Measurements from ENCODE around the gene CTDSP1.

Gene CTDSP1

DNA sequence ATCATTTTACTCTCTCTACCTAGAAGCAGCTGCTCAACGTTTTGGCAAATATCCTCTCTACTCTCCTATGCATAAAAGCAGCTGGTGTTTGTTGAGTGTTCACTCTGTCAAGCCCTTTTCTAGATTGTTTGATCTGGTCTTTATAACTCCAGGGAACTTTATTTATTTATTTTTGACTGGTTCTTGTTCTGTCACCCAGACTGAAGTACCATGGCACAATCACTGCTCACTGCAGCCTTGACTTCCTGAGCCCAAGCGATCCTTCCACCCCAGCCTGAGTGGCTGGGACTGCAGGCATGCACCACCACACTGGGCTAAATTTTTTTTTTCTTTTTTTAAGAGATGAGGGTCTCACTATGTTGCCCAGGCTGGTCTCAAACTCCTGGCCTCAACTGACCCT is 30.3 kb upstream of the CTDSP1 start:
- TF ChIP-seq POLR2A (IDR thresholded peaks at IDR 0.05; ENCODE audit: low read length) (no peak), GATA1 (IDR thresholded peaks at IDR 0.05; ENCODE audit: low read depth, low read length) (no peak)
- no peak for DNase-seq

DNA sequence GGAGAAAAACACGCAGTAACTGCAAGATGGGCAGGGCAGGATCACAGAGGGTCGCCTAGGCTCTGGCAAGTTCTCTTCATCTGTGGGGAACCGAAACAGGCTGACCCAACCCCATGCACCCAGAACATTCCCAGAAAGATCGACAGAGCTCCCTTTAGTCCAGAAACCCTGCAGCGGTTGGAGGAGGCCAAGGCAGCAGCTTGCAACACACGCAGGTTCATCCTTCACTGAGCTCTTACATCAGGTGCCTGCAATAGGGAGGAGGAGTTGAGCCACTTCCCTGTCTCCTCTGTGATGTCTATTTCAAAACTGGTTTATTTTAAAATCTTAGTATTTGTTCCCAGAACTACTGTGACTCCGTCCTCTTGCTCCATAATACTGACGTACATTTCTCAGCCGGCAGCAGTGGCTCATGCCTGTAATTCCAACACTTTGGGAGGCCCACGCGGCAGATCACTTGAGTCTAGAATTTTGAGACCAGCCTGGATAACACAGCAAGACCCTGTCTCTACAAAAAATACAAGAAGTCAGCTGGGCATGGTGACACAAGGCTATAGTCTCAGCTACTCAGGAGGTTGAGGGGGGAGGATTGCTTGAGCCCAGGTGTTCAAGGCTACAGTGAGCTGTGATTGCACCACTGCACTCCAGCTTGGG is 29.1 kb upstream of the CTDSP1 start:
- TF ChIP-seq POLR2A (IDR thresholded peaks at IDR 0.05; ENCODE audit: low read length): no peak
- no peak for TF ChIP-seq GATA1 (IDR thresholded peaks at IDR 0.05; ENCODE audit: low read depth, low read length)
- DNase-seq: no peak

DNA sequence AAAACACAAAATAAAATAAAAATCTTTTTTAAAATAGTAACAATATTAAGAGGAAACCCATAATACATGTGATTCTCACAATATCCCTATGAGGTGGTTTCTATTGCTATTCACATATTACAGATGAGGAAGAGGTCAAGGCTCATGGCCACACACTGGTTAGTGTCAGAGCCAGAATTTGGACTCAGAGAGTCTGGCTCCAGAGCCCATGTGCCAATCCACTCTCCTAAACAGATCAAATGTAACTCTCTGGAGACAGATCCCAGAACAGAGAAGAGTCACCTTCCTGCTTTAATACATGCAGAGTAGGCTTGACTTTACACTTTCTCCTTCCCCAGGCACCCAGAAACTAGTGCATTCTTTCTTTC is 27.7 kb upstream of the CTDSP1 start:
- TF ChIP-seq GATA1 (IDR thresholded peaks at IDR 0.05; ENCODE audit: low read depth, low read length) (no peak), POLR2A (IDR thresholded peaks at IDR 0.05; ENCODE audit: low read length) (no peak)
- no peak for DNase-seq

DNA sequence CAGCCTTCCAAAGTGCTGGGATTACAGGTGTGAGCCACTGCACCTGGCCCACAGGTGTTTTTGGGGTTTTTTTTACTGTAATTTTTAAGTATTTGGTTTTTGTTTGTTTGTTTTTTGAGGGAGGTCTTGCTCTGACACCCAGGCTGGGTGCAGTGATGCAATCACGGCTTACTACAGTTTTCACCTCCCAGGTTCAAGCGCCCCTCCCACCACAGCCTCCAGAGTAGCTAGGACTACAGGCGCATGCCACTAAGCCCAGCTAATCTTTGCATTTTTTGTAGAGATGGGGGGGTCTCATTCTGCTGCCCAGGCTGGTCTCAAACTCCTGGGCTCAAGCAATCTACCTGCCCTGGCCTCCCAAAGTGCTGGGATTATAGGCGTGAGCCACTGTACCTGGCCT is 24.9 kb upstream of the CTDSP1 start:
- no peak for DNase-seq
- no peak for TF ChIP-seq POLR2A (IDR thresholded peaks at IDR 0.05; ENCODE audit: low read length)
- TF ChIP-seq GATA1 (IDR thresholded peaks at IDR 0.05; ENCODE audit: low read depth, low read length): no peak

DNA sequence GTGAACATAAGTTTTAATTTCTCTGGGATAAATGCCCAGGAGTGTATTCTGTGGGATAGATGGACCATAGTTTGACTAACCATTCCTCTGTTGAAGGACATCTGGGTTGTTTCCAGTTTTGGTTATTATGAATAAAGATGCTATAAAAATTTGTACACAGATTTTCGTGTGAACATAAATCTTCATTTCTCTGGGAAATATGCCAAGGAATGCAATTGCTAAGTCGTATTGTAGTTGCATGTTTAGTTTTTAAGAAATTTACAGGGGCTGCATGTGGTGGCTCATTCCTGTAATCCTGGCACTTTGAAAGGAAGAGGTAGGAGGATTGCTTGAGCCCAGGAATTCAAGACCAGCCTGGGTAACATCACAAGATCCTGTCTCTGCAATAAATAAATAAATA is 24.5 kb upstream of the CTDSP1 start:
- no peak for DNase-seq

DNA sequence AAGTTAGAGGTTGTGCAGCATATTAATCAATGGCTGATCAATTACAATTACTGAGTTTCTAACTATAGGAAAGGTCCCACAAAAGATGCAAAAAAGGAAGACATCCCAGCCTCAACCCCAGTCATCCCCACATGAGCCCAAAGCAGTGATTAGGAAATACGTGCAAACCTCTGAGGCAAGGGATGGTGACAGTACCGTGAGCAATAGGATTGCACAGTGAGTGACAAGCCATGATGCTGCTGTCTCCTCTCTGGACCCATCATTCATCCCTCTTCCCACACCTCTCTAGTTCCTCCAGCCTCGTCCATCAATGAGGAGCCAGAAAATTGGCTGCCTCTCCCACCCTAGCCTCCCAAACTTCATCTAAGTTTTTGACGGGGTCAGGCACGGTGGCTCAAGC is 21.6 kb upstream of the CTDSP1 start:
- TF ChIP-seq POLR2A (IDR thresholded peaks at IDR 0.05; ENCODE audit: low read length): no peak
- no peak for TF ChIP-seq GATA1 (IDR thresholded peaks at IDR 0.05; ENCODE audit: low read depth, low read length)
- DNase-seq: no peak

More for the DNA sequence above, 24.5 kb upstream of the CTDSP1 start:
- TF ChIP-seq GATA1 (IDR thresholded peaks at IDR 0.05; ENCODE audit: low read depth, low read length) (no peak), POLR2A (IDR thresholded peaks at IDR 0.05; ENCODE audit: low read length) (no peak)

DNA sequence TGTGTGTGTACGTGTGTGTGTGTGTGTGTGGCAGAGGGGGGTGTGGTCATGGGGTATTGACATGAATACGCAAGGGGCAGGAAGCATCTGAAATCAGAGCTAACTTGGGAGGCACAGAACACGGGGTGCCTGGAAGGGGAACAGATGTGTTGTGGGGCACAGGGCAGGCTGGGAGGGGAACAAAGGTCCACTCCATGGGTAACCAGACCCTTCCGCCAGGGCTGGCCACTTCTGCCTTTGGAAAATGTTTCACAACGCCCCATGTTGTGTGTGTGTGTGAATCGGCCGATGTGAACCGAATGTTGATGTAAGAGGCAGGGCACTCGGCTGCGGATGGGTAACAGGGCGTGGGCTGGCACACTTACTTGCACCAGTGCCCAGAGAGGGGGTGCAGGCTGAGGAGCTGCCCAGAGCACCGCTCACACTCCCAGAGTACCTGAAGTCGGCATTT is 17.7 kb upstream of the CTDSP1 start, which contains the start of gene SLC11A1:
SLC11A1 (plus strand) TSS at position 358 of the 451 bp plus-strand sequence. CDS start 96 bp downstream, outside the sequence.
- TF ChIP-seq POLR2A (IDR thresholded peaks at IDR 0.05; ENCODE audit: low read length) (no peak), GATA1 (IDR thresholded peaks at IDR 0.05; ENCODE audit: low read depth, low read length) (no peak)

DNA sequence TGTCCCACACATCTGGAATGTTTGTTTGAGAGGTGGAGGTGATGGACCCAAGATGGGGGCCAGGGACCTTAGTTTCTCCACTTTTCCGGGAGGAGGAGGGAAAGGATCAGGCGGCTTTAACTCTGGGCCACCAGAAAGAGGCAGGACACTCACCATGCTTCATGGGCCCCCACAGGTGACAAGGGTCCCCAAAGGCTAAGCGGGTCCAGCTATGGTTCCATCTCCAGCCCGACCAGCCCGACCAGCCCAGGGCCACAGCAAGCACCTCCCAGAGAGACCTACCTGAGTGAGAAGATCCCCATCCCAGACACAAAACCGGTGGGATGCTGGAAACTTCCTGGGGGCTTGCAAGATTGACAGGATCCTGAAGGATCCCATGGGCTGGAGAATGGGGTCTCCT is 16.9 kb upstream of the CTDSP1 start:
- TF ChIP-seq POLR2A (IDR thresholded peaks at IDR 0.05; ENCODE audit: low read length) (no peak), GATA1 (IDR thresholded peaks at IDR 0.05; ENCODE audit: low read depth, low read length) (no peak)
- DNase-seq: no peak

More for the DNA sequence above, 17.7 kb upstream of the CTDSP1 start, which contains the start of gene SLC11A1:
- no peak for DNase-seq

DNA sequence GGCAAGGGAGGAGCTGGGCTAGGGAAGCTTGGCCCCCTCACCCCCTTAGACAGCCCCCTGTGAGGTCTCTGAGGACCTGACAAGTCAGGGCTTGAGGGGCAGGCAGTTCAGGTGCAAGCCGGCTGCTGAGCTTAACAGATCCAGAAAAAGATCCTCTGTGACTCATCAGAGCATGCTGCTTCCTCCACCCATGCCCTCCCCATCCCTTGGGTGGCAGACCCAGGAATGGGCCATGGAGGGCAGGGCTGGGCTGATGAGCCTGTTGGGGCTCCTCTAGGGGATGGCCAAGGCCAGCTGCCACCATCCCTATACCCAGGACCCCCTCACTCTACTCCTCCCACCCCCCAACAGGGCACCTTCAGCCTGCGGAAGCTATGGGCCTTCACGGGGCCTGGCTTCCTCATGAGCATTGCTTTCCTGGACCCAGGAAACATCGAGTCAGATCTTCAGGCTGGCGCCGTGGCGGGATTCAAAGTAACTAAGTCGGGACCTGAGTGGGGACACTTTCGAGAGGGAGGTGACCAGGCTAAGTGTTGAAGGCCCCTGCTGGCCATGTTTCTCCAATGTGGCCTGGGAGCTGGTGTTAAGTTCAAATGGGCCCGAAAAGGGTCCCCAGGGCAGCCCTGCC is 15.7 kb upstream of the CTDSP1 start:
- TF ChIP-seq GATA1 (IDR thresholded peaks at IDR 0.05; ENCODE audit: low read depth, low read length) (no peak), POLR2A (IDR thresholded peaks at IDR 0.05; ENCODE audit: low read length) (no peak)
- no peak for DNase-seq

DNA sequence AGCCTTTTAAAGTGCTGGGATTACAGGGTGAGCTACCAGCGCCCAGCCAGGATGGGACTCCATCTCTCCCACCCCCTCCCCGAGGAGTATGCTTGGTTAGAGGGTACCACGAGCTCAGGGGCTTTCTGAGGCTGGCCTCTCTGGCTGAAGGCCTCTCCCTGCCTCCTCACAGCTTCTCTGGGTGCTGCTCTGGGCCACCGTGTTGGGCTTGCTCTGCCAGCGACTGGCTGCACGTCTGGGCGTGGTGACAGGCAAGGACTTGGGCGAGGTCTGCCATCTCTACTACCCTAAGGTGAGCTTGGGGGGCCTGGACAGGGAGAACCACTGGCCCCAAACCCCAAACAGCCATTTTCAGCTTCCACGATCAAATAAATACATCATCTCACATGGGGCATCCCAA is 14.7 kb upstream of the CTDSP1 start:
- DNase-seq: no peak
- TF ChIP-seq POLR2A (IDR thresholded peaks at IDR 0.05; ENCODE audit: low read length) (no peak), GATA1 (IDR thresholded peaks at IDR 0.05; ENCODE audit: low read depth, low read length) (no peak)

DNA sequence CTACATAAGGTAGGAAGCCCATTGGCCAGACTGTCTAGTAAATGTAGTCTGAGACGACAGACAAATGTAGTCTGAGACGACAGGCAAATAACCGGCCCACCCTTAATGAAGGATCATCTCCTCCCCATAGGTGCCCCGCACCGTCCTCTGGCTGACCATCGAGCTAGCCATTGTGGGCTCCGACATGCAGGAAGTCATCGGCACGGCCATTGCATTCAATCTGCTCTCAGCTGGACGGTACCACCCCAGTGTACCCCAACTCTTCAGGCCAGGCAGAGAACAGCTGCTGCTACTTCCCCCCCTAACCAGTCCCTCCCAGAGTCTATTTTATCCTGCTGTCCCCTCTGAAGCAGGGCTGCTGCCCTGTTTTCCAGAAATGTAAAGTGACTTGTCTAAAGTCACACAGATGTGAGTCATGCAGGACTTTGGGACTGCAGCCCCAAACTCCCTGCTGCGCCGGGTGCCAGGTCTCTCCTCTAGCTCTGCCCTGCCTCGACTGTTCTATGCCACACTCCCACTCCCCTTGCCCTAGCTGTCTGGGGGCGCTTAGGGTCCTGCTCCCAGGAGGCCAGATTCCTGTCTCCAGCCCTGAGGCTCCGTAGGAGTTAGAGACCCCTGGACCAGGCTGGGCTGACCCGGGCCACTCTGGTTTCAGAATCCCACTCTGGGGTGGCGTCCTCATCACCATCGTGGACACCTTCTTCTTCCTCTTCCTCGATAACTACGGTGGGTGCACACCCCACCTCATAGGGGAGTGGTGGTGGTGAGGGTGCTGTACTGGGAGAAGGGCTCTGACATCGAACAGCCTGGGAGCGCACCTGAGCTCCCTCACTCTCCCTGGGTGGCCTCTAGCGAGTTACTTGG is 12.9 kb upstream of the CTDSP1 start:
- TF ChIP-seq POLR2A (IDR thresholded peaks at IDR 0.05; ENCODE audit: low read length) (no peak), GATA1 (IDR thresholded peaks at IDR 0.05; ENCODE audit: low read depth, low read length) (no peak)
- DNase-seq: no peak

DNA sequence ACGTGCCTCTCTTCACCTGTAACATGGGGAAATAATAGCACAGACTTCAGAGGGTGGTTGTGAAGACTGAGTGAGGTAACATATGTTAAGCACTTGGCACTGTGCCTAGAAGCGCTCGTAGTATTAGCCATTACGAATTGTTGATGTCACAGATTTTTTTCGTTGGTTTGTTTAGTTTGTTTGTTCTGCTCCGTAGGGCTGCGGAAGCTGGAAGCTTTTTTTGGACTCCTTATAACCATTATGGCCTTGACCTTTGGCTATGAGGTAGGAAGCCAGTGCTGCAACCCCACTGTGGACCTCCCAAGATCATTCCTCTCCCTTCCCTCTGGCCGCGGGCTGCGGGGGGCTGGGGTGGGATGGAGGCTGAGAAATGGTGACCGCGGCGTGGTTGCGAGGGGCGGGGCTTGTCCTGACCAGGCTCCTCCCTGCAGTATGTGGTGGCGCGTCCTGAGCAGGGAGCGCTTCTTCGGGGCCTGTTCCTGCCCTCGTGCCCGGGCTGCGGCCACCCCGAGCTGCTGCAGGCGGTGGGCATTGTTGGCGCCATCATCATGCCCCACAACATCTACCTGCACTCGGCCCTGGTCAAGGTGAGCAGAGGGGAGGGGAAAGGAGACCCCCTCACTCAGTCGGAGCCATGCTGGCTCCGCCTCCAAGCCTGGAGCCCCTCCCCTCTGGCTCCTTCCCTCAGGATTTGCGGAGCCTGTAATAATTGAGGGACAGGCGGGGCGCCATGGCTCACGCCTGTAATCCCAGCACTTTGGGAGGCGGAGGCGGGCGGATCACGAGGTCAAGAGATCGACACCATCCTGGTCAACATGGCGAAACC is 12.1 kb upstream of the CTDSP1 start:
- TF ChIP-seq POLR2A (IDR thresholded peaks at IDR 0.05; ENCODE audit: low read length): no peak
- TF ChIP-seq GATA1 (IDR thresholded peaks at IDR 0.05; ENCODE audit: low read depth, low read length): no peak
- peak; percentile 41 to 64 for DNase-seq

DNA sequence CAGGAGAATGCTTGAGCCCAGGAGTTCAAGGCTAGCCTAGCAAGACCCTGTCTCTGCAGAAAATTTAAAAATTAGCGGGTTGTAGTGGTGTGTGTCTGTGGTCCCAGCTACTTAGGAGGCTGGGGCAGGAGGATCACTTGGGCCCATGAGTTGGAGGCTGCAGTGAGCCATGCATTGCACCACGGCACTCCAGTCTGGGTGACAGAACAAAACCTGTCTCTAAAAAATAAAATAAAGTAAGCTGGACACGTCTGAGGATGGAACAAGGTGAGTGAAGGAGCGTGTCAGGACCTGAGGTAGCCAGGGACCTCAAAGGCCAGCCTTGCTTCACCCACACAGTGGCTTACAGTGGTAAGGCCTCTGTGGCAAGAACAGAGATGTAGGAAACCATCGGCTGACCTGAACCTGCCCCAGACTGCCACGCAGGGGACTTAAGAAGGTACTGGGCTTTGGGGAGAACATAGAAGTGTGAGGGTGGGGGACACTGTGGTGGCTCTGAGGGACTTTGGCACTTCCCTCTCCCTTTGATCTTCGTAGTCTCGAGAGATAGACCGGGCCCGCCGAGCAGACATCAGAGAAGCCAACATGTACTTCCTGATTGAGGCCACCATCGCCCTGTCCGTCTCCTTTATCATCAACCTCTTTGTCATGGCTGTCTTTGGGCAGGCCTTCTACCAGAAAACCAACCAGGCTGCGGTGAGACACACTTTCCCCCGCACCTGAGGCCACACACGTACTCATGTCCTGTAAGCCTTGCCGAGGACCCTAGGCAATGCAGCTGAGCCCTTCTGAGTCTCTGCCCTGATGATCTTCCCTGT is 10.1 kb upstream of the CTDSP1 start:
- TF ChIP-seq POLR2A (IDR thresholded peaks at IDR 0.05; ENCODE audit: low read length) (no peak), GATA1 (IDR thresholded peaks at IDR 0.05; ENCODE audit: low read depth, low read length) (no peak)
- DNase-seq: no peak

All from erythroblast (primary cell).